ENCODE data around the gene ZNF846.

GRCh38 chr19:9786819-9787218 lies 18.3 kb upstream of the ZNF846 start:
- TF ChIP-seq CTCF (IDR thresholded peaks at IDR 0.05) (no peak), EP300 (IDR thresholded peaks at IDR 0.05) (no peak)

Measured in tibial nerve (tissue), 4 donors.